GF-D8 (cell line): ENCODE measurements around the gene PFKP.

ENCODE experiments used
- DNase-seq: peaks from one replicate; lab custom pipeline; 2025; lab: John Stamatoyannopoulos, UW

The PFKP gene

GRCh38 chr10:3069876-3070275 is 2.5 kb downstream of the PFKP start:
- no peak for DNase-seq

GRCh38 chr10:3071405-3072198 is 4.3 kb downstream of the PFKP start:
- no peak for DNase-seq

GRCh38 chr10:3072641-3073360 is 5.5 kb downstream of the PFKP start:
- DNase-seq: no peak

- no peak for DNase-seq
Measured at GRCh38 chr10:3074145-3074665, 6.9 kb downstream of the PFKP start.

GRCh38 chr10:3074985-3075600 is 7.7 kb downstream of the PFKP start:
- DNase-seq: no peak

GRCh38 chr10:3076138-3076537 is 8.8 kb downstream of the PFKP start:
- DNase-seq: no peak

GRCh38 chr10:3077509-3077908 is 10.2 kb downstream of the PFKP start:
- DNase-seq: no peak

- no peak for DNase-seq
Measured at GRCh38 chr10:3077940-3078630, 10.7 kb downstream of the PFKP start.

GRCh38 chr10:3081383-3081981 is 14.1 kb downstream of the PFKP start:
- no peak for DNase-seq

GRCh38 chr10:3082290-3082689 is 14.9 kb downstream of the PFKP start:
- no peak for DNase-seq

- no peak for DNase-seq
Measured at GRCh38 chr10:3085785-3086567, 18.6 kb downstream of the PFKP start.

GRCh38 chr10:3090388-3090787 is 23.0 kb downstream of the PFKP start:
- DNase-seq: no peak

GRCh38 chr10:3090914-3091787 is 23.8 kb downstream of the PFKP start:
- DNase-seq: no peak

GRCh38 chr10:3091921-3092320 is 24.6 kb downstream of the PFKP start:
- no peak for DNase-seq

GRCh38 chr10:3093996-3094395 is 26.6 kb downstream of the PFKP start:
- no peak for DNase-seq

GRCh38 chr10:3094609-3095036 is 27.3 kb downstream of the PFKP start:
- DNase-seq: no peak

GRCh38 chr10:3095373-3096139 is 28.2 kb downstream of the PFKP start:
- DNase-seq: peak; percentile 89

- no peak for DNase-seq
Measured at GRCh38 chr10:3096149-3096548, 28.8 kb downstream of the PFKP start.

- DNase-seq: no peak
Measured at GRCh38 chr10:3097160-3097559, 29.8 kb downstream of the PFKP start.
